Transverse colon (tissue), 4 donors: ENCODE data around the gene CASP12.

Experiments used
- POLR2A ChIP-seq: fragments of 450-650 bp; IDR thresholded peaks from one replicate; pipeline ENCODE4 v1.6.1; 2016; ENCODE audit warnings: antibody characterized with exemption, mild to moderate bottlenecking, moderate library complexity
- POLR2AphosphoS5 ChIP-seq, 3 donors: sonication (generic); formaldehyde crosslinking; IDR thresholded peaks; one replicate each; pipeline ENCODE4 v1.6.1; 2016; ENCODE audit warnings: antibody characterized with exemption in 3 of 3
- TF ChIP-seq, protein P1 (sequence below), 5 experiments: fragments of 200-600 bp in 3 of 5; fragments of 450-650 bp in 2 of 5; sonication (generic) in 3 of 5; IDR thresholded peaks; 1 replicate in 2 of 5; 2 replicates in 3 of 5; pipeline ENCODE4 v1.5.1; 2016 to 2017; ENCODE audit warnings: antibody characterized with exemption in 5 of 5, inconsistent platforms in 3 of 5, mild to moderate bottlenecking in 2 of 5, moderate library complexity in 1 of 5

DNA sequence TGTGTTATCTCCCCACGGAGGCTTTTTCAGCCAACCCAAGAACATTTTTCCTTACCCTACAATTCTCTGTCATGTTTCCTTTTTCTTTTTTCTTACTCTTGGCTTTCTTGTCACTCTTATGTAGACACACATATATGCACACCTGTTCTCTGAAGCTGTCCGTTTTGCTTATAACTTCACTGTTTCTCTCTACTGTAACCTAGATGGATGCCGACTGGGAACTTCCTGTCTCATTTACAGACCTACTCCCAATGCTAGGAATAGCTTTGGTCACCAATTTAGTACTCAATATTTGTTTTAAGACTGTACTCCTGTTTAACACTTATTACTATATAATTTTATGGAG is 9.9 kb upstream of the CASP12 start:
- TF ChIP-seq POLR2AphosphoS5 (IDR thresholded peaks at IDR 0.05) (no peak), POLR2A (no peak)
- TF ChIP-seq, protein P1, sequence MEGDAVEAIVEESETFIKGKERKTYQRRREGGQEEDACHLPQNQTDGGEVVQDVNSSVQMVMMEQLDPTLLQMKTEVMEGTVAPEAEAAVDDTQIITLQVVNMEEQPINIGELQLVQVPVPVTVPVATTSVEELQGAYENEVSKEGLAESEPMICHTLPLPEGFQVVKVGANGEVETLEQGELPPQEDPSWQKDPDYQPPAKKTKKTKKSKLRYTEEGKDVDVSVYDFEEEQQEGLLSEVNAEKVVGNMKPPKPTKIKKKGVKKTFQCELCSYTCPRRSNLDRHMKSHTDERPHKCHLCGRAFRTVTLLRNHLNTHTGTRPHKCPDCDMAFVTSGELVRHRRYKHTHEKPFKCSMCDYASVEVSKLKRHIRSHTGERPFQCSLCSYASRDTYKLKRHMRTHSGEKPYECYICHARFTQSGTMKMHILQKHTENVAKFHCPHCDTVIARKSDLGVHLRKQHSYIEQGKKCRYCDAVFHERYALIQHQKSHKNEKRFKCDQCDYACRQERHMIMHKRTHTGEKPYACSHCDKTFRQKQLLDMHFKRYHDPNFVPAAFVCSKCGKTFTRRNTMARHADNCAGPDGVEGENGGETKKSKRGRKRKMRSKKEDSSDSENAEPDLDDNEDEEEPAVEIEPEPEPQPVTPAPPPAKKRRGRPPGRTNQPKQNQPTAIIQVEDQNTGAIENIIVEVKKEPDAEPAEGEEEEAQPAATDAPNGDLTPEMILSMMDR (IDR thresholded peaks at IDR 0.05), result no peak
